Panc1 (cell line): ENCODE measurements around the gene FBXW8. TPM values are rescaled to one million over a fixed set of nuclear protein-coding genes. Genes with fewer than 3 reads are reported as not detected.

Experiments
- ATAC-seq: fragments of 200-7000 bp; cut with Tn5 transposase; 2 replicates; pipeline ENCODE4 v1.9.1; 2020; ENCODE audit warnings: mild to moderate bottlenecking, moderate library complexity
- BruUV-seq: library from RNA; stranded (reverse); fragments of 400-500 nt; replicated peaks from 2 replicates; lab custom pipeline; 2021; lab: Mats Ljungman, UMichigan
- CTCF ChIA-PET: fragments of 300-600 bp; sonication (Branson Sonifier 250); formaldehyde crosslinking; loops from one replicate; lab custom pipeline; 2022; ENCODE audit warnings: antibody characterized with exemption; lab: Charles Lee
- POLR2A ChIA-PET: fragments of 300-600 bp; sonication (Branson Sonifier 250); formaldehyde crosslinking; loops from one replicate; lab custom pipeline; 2022; ENCODE audit warnings: antibody characterized with exemption; lab: Charles Lee
- DNase-seq: peaks from one replicate; pipeline ENCODE4 v3.0.0-alpha.2; 2010; ENCODE audit warnings: low read depth, low spot score
- H3K27ac ChIP-seq: 2 replicates; pipeline ENCODE4 v1.5.1; 2011; ENCODE audit warnings: mild to moderate bottlenecking, low read length, inconsistent platforms
- H3K27me3 ChIP-seq: fragments of 200-500 bp; sonication (Bioruptor generic); 2 replicates; pipeline ENCODE4 v1.6.0; 2014; ENCODE audit warnings: low read length, inconsistent platforms; ENCODE audit not compliant: control insufficient read depth, insufficient read depth
- H3K36me3 ChIP-seq: fragments of 200-500 bp; sonication (Bioruptor generic); 2 replicates; pipeline ENCODE4 v1.5.1; 2014; ENCODE audit warnings: inconsistent platforms, mild to moderate bottlenecking, low read length, moderate library complexity; ENCODE audit not compliant: control insufficient read depth, insufficient read depth
- H3K4me1 ChIP-seq: 2 replicates; pipeline ENCODE4 v1.5.1; 2011; ENCODE audit warnings: inconsistent platforms, mild to moderate bottlenecking, low read length, moderate library complexity; ENCODE audit not compliant: control insufficient read depth, insufficient read depth
- H3K4me3 ChIP-seq, 2 experiments: 2 replicates each; pipeline ENCODE4 v1.5.1; 2011 to 2012; ENCODE audit warnings: low read depth in 2 of 2, low read length in 2 of 2, mild to moderate bottlenecking in 2 of 2, inconsistent platforms in 1 of 2, moderate library complexity in 1 of 2
- H3K9me3 ChIP-seq: fragments of 200-500 bp; sonication (Bioruptor generic); 2 replicates; pipeline ENCODE4 v1.5.1; 2014; ENCODE audit warnings: low read depth, mild to moderate bottlenecking, inconsistent platforms, low read length, moderate library complexity; ENCODE audit not compliant: control insufficient read depth, insufficient read depth
- CTCF ChIP-seq: fragments of 450-650 bp; IDR thresholded peaks from 2 replicates; pipeline ENCODE4 v1.5.1; 2017; ENCODE audit warnings: mild to moderate bottlenecking
- POLR2AphosphoS5 ChIP-seq: IDR thresholded peaks from 2 replicates; pipeline ENCODE4 v1.6.1; 2012; ENCODE audit warnings: mild to moderate bottlenecking, low read depth, low read length, moderate library complexity
- REST ChIP-seq, 2 experiments: IDR thresholded peaks; 2 replicates each; pipeline ENCODE4 v1.6.1; 2011 to 2012; ENCODE audit warnings: low read depth in 2 of 2, control low read depth in 1 of 2, low read length in 1 of 2, mild to moderate bottlenecking in 1 of 2, moderate library complexity in 1 of 2; ENCODE audit not compliant: insufficient read depth in 1 of 2
- SIN3A ChIP-seq: IDR thresholded peaks from 2 replicates; pipeline ENCODE4 v1.6.1; 2012; ENCODE audit warnings: low read depth, mild to moderate bottlenecking, low read length, moderate library complexity, borderline replicate concordance; ENCODE audit not compliant: insufficient read depth
- TCF7L2 ChIP-seq: IDR thresholded peaks from 2 replicates; pipeline ENCODE4 v1.6.1; 2011; ENCODE audit warnings: mild to moderate bottlenecking, low read depth, low read length, inconsistent platforms
- in situ Hi-C: cut with HindIII; loops from 2 replicates; pipeline ENCODE4 v1.10.0; 2016; ENCODE audit warnings: low sequenced_read_pairs, low pct_unique_long_range_greater_than_20kb
- intact Hi-C: fragments of 100-400 bp; cut with micrococcal nuclease; formaldehyde crosslinking; loops from one replicate; pipeline ENCODE4 v1.10.0; 2022; ENCODE audit not compliant: unreplicated experiment
- total RNA-seq: library from RNA; stranded (reverse); gene quantifications from one replicate; pipeline ENCODE4 v1.2.1, GENCODE V29; 2021; ENCODE audit not compliant: unreplicated experiment

Gene FBXW8
- total RNA-seq, 1 experiment from 2014 or later, result 18.0 TPM

DNA sequence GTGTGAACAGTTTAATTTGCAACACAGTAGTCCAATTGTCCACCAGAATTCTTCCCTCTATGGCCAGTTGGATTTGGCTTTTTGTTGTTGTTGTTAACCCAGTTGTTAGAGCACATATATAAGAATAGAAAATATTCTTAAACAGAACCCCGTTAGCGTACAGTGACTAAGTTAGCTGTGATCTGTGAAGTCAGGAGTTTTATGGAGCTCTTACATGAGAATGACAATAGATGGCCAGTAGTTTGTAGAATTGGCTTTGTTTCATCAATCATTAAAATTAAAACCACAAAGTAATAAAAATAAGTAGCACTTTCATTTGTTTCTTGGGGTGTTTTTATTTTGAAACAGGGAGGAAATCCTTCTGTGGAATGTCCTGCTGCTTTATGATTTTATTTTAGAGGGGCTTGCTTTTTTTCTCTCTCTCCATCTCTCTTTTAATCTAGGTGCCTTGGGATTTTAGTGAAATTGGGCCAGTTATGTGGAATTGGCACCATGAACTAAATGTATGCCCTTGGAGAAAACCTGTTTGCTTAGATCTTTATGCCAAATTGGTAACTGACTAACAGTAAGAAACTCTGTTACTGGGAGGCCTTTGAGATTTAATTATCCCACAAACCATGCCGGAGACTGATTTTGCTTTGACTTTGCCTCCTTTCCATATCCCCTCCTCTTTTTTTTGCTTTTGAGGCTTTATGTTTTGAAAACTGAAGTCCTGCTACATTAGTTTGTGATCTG, 22.9 kb downstream of the FBXW8 start:
- intact Hi-C loops, result no loop called here
- Histone ChIP-seq H3K27ac (no peak overlapping the region), H3K36me3 (no peaks in the 10 kb centered on the region), H3K27me3 (no peaks in the 10 kb centered on the region), H3K4me3 (no peak overlapping the region), H3K4me1 (no peaks in the 10 kb centered on the region), H3K9me3 (no peaks in the 10 kb centered on the region)
- ChIA-PET POLR2A (no interaction called here), CTCF (no interaction called here)
- in situ Hi-C loops, result no loop called here
- ATAC-seq (no peak), DNase-seq (no peak)
- no TSS peak for BruUV-seq
- TF ChIP-seq CTCF, result no peak
- TF ChIP-seq POLR2AphosphoS5, result no peak
- TF ChIP-seq TCF7L2, result no peak
- TF ChIP-seq SIN3A, result no peak
- TF ChIP-seq REST (IDR thresholded peaks at IDR 0.05; ENCODE audit: insufficient read depth in 1 of 2, low read depth in 2 of 2, low read length in 1 of 2), result no peak

GRCh38 chr12:116934908-116935705, 24.4 kb downstream of the FBXW8 start:
- in situ Hi-C loops (no loop called here), intact Hi-C loops (no loop called here)
- no peaks in the 10 kb centered on the region for H3K4me1 ChIP-seq
- TF ChIP-seq REST (IDR thresholded peaks at IDR 0.05; ENCODE audit: insufficient read depth in 1 of 2, low read depth in 2 of 2, low read length in 1 of 2) (no peak), POLR2AphosphoS5 (no peak), CTCF (no peak), SIN3A (no peak), TCF7L2 (no peak)
- no peaks in the 10 kb centered on the region for H3K36me3 ChIP-seq
- DNase-seq (no peak), ATAC-seq (no peak)
- no peak overlapping the region for H3K4me3 ChIP-seq
- no peaks in the 10 kb centered on the region for H3K9me3 ChIP-seq
- ChIA-PET CTCF (no interaction called here), POLR2A (no interaction called here)
- no TSS peak for BruUV-seq
- no peak overlapping the region for H3K27ac ChIP-seq
- H3K27me3 ChIP-seq, result no peaks in the 10 kb centered on the region
